CD4-positive, alpha-beta T cell treated with Interleukin-4 for 1 hour (primary cell): Measurements from ENCODE around the gene RTN1.

ENCODE experiments used
- DNase-seq, 2 donors: peaks; one replicate each; pipeline ENCODE4 v3.0.0-alpha.2; 2020 to 2022

The RTN1 gene

DNA sequence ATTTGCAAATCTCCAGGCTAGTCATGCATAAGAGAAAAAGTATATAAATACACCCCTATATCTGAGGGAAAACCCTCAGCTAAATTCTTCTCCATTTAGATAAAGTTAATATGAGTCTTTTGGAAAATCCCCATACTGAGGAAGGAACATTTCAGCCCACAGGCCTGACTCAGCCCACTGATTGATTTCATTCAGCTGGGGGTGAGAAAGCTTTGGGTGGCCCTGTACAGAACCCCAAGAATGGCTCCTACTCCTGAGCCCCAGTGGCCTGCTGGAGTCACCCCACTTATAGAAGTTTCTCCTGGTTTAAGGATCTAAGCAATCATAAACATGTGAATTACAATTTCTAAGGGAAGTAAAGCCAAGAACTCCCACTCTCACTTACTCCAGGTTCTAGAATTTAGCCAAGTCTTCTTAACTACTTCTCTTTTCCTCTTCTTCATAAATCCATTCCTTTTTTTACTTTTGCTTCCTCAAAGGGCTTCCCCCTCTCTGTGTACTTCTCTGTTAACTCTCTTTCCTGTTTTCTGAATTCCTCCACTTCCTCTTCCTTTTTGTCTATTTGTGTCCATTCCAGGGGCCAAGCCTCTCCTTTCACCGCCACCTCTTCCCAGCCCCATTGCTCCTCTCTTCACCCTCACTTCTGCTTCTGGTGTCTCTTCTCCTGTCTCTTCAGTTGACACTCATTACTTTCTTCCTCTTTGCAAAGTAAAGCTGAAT is 21.0 kb downstream of the RTN1 start:
- peak in 1 of 2 donors; percentile 23 for DNase-seq

DNA sequence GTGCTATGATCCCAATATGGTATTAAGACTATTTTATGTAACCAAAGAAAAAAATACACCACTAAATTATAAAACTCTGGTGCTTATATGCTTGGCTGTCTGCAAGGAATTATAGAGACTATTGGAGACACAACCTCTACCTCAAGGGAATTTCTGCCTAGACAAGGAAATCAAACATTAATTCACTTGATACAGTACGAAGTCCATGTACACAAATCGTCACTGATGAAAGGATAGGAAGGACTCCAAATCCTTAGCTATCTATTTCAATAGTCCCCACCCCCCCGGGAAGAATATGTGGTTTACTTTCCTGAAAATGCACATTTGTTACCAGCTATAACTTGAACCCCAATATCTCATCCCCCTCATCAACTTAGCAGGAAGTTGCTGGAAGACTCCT is 21.9 kb downstream of the RTN1 start:
- no peak for DNase-seq

DNA sequence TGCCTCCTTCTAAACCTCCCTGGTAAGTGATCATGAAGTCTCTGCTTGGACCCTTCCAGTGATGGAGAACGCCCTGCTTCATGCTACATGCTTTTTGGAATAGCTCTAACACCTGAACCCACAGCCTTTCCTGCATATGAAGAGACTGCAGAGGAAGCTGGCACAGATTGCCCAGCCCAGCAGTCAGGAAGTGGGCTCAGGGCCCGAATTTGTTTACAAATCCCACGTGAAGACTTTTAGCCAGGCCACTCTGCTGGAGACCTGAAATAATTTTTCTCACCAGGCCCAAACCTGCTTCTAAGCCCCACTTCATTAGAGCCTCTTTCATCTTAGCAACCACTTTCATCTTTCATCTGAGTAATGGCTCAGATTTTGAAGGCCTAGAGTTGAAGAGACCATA is 22.9 kb downstream of the RTN1 start:
- no peak for DNase-seq

DNA sequence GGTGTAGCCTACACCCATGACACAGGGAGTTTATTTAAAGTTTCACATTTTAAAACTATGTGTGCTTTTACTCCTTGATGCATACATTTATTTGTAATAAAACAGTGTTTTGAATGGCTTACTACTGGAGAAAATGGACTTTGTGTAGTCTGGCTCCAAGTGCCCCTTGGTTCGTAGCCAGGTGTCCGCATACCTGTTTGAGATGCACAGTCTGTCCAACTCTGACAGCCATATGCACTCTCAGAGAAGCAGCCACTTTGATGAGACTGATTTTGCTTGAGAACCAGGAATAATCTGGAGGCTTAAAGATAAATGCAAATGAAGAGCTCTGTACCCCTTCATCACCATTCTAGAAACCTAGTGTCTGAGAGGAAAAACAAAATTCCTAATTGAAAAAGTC is 24.0 kb downstream of the RTN1 start:
- DNase-seq: no peak

DNA sequence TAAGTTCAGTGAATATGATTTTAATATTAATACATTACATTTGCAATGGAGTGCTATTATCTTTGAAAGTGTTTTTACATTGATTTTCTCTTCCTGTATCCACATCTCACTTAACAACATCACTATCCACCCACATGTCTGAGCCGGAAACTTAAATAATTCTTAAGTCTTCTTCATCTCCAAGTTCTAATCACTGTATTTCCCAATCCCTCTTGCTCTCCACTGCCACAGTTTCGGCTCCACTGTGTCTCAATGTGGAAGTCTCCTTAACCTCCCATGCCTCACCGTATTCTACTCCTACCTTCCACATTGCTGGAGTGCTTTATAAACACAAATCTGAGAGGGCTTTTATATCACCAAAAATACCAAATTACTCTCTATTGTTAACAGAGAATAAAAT is 25.3 kb downstream of the RTN1 start:
- no peak for DNase-seq

DNA sequence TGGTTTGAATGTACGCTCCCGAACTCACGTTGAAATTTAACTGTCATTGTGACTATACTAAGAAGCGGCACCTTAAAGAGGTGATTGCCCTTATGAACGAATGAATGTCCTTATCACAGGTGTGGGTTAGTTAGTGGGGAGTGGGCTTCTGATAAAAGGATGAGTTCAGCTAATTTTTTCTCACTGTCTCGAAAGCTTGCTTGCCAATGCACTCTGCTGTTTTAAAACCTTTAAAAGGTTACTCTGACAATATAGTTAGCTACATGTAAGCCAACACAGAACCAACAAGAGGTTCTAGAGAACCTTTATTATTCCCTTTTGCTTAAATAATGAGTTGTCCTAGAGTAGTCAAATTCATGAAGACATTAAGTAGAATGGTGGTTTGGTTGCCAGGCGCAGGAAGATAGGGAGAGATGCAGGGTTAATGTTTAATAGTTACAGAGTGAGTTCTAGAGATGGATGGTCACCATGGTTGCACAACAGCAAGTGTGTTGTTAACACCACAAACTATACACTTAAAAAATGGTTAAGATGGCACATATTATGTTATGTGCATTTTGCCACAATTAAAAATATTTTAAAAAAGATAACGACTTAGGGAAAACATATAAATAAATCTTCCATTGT is 26.3 kb downstream of the RTN1 start:
- no peak for DNase-seq

DNA sequence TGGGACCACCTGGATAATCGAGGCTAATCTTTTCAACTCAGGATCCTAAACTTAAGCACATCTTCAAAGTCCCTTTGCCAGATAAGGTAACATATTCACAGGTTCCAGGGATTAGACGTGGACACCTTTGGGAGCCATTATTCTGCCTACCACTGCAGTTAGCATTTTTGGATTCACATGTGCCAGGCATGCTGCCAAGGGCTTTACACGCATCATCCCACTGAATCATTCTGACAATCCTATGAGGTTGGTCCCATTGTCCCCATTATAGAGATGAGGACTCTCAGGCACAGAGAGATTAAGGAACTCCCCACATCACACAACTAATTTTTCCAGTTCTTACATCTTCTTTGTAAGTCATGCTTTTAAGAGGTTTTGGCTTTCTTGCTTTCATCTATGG is 34.5 kb downstream of the RTN1 start:
- DNase-seq: no peak

DNA sequence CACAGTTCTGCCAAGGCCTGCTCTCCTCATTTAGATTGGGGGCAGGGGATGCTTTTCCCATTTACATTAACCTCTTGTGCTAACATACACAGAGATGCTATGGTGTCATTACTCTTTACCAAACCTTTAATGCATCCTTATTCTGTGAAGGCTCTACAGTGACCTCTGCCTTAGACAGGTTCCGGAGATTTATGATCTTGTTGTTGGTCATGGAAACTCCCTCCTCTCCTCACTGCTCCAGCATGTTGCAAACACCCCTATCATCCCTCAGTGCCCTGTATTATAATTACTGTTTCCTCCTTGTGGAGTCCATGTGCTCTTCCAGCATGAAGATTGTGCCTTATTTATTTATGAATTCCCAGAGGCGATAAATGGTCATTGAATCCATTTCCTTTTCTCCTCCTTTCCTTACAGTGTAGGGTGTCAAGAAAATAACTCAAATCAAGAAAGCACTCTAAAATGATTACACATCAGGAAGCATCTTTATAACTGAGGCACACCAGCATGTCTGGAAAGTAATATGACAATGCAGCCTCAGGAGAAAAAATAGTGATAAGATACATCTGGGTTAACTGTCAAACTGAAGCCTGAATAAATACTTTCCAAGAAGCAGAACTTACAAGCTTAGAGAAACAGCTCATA is 37.8 kb downstream of the RTN1 start:
- DNase-seq: no peak

DNA sequence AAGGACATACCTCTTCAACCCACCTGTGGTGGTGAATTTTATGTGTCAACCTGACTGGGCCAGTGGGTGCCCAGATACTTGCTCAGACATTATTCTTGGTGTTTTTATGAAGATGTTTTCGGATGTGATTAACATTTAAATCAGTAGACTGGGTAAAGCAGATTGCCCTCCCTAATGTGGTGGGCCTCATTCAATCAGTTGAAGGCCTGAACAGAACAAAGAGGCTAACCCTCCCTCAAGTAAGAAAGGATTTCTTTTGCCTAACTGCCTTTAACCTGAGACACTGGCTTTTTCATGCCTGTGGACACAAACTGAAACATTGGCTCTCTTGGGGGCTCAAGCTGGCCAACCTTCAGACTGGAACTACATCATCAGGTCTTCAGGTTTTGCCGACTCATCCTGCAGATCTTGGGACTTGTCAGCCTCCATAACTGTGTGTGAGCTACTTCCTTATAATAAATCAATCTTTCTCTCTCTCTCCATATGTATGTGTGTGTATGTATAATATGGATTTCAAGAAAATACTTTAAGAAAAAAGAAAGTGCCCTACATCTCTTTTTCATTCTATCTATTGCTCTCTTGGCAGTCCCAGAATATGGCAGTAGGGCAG is 39.4 kb downstream of the RTN1 start:
- DNase-seq: no peak

DNA sequence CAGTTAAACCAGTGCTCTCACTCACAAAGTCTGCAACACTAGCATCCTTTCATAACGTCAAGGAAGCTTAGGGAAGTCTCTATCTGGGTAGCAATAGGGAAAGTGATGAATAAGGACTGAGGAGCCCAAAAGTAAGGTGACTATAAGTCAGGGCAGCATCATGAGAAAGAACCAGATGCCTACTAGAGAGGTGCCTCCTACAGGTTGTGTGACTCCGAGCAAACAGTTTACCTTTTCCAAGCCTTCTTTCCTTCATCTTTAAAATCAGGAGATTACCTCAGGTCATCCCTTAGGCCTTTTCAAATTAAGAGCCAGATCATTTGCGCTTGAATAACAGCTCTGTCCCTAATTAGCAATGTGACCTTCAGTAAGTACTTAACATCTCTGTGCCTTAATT is 40.2 kb downstream of the RTN1 start:
- DNase-seq: no peak

DNA sequence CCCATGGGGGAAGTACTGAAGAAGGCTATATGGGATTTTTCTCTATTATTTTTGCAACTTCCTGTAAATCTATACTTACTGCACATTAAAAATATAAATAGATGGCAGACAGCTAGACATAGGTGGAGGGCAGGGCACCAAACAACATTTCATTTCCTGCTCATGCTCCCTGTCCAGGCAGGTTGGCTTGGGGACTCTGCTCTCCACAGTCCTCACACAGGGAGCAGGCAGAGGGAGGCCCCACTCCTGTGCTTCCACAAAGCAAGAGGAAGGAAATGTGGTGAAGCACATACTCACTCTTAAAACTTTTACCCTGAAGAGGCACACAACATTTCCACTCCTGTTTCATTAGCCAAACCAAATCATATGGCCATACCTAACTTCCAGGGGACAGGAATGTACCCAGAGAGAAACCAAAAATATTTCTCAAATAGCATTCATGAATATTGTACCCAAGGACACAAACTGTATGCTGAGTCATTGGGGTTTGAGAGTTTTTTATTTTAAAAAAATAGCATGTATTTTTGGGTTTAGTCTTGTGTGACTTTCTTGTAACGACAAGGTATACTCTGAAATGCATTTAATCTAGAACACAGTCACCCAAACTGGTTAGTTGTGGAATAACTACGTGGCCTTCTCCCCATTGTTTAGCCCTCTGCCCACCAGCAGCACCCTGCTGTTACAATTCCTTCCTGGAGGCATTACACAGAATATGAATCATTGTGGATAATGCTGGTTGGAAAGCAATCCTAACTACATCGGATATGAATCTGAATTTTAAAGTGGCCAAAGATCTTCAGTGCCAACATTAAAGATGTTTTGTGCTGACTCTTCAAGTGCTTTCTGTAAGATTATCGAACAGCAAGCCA is 40.9 kb downstream of the RTN1 start:
- no peak for DNase-seq

DNA sequence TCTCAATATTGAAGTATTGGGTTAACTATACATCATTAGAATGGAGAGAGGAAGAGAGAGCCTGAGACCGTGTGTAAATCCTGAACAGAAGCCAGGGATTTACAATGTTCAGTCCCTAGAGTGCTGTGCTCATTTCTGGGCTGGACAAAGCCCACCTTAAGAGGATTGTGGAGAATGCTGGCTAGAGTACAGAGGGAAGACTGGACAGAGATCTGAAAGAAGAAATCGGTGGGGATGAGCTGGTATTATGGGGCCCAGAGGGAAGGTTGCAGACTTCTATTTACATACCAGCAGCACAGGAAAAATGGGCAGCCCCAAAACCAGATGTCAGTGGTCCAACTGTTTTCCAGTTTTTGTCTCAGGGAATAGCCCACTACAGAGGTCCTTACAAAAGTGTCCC is 42.3 kb downstream of the RTN1 start:
- DNase-seq: no peak

DNA sequence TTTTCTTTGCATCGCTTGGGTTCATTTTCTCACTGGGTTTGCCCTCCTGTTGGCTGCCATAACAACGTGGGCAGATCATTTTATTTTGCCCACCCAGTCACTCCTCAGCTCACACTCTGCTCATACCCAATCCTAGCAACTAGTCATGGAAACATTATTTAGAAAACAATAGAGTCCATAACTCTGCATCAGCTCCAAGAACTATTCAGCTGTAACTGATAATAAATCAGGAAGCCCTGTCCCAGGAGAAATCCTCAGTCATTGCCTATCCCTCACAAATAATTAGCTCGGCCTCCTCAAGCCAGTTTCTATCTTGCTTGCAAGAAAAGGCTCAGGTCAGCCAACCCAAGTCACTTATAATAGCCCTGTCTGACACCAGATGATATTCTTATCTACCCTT is 43.2 kb downstream of the RTN1 start:
- no peak for DNase-seq

DNA sequence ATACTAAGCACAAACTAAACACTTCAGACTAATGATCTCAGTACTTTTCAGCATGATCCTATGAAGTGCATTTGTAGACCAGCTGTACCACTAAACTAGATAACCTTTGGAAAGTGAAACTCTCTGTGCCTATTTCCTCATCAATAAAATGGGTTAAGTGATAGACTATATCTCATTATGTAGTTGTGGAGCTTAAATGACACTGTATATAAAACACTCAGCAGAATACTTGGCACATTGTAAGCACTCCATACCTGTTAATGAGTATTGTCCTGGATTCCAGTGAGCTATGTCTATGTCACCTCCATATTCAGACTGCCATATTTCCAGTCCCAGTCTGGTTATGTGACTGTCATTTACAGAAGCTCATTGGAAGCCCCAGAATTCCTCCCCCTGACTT is 44.4 kb downstream of the RTN1 start:
- no peak for DNase-seq

DNA sequence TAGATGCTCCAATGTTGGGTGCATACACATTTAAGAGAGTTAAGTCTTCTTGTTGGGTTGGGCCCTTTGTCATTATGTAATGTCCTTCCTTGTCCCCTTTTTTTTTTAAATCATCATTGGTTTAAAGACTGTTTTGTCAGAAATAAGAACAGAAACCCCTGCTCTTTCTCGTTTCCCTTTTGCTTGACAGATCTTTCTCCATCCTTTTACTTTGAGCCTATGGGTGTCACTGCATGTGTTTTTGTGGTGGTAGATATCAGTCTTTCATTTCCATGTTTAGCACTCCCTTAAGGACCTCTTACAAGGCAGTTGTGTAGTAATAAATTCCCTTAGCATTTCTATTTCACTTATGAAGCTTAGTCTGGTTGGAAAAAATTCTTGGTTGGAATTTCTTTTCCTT is 47.4 kb downstream of the RTN1 start:
- no peak for DNase-seq

DNA sequence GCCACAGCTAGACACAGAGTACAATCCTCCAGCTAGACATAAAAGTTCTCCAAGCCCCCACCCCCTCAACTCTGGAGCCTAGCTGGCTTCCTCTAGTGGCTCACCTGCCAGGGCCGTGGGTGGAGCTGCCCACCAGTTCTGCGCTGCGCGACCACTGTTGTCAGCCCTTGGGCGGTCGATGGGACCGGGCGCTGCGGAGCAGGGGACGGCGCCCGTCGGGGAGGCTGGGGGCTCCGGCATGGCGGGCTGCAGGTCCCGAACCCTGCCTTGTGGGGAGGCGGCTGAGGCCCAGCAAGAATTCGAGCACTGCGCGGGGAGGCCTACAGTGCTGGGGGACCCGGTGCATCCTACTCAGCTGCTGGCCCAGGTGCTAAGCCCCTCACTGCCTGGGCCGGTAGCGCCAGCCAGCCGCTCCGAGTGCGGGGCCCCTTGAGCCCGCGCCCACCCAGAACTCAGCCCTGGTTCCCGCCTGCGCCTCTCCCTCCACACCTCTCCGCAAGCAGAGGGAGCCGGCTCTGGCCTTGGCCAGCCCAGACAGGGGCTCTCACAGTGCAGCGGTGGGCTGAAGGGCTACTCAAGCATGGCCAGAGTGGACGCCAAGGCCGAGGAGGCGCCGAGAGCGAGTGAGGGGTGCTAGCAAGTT is 51.0 kb downstream of the RTN1 start:
- no peak for DNase-seq

DNA sequence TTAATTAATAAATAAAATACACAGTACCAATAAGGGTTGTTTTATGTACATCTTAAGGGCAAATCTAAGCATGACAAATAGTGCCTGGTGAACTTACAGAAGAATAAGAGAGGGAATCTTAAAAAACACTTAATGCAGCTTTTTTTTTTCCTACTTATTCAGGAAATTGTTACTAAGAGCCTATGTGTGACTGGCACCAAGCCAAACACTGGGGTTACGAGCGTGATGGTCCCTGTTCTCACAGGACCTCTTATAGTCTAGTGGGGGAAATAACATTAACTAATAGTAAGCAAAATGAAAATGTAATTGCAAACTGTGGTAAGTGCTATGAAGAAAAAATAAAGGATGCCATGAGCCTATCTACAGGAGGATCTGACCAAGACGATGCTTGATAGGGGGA is 53.6 kb downstream of the RTN1 start:
- no peak for DNase-seq

DNA sequence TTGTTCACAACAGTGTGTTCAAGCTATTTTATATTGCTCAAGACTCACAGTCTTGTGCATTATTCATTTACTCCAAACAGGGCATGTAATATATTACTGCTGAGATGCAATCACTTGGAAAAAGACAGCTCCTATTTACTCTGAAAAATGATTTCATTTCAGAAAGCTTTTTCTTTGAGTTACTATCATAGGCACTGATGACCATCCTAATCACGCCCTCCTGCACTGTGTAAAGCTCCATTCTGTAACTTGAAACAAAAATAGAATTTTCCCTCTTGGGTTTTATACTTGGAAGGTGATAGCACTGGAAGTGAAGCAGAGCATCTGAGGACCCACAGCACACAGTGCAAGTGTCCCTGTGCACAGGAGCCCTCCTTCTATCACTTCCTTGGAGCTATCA is 55.6 kb downstream of the RTN1 start:
- no peak for DNase-seq

DNA sequence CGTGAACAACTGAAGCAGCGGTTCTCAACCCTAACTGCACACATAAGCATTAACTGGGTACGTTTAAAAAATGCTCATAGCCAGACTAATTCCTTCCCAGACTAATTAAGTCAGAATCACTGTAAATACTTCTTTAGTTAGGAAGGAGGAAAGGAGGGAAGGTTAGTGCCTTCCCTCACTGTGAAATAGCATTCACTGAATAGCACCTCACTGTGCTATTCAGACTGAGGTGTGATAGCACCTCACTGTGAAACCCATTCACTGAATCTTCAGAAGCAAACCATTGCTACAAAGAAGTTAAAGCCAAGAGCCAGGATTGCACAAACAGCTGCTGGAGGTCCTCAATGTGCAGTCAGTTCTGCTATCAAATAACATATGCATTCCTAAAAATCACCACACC is 58.8 kb downstream of the RTN1 start:
- no peak for DNase-seq

DNA sequence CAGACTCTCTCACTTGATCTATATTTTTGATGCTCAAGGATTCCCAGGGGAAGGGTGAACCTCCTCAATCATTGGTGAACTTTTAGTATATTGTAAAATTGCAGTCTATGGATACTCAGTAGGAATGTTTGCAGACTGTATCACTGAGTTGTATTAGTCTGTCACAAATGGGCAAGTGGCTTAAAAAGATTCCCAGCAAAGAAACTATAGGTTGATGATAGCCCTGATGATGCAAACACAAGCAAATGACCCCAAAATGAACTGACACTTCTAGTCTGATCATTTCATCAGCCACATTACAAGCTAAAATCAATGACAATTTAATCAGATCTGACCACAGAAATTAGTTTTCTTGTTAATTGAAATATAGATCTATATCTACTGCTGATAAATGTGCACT is 59.5 kb downstream of the RTN1 start:
- DNase-seq: no peak

DNA sequence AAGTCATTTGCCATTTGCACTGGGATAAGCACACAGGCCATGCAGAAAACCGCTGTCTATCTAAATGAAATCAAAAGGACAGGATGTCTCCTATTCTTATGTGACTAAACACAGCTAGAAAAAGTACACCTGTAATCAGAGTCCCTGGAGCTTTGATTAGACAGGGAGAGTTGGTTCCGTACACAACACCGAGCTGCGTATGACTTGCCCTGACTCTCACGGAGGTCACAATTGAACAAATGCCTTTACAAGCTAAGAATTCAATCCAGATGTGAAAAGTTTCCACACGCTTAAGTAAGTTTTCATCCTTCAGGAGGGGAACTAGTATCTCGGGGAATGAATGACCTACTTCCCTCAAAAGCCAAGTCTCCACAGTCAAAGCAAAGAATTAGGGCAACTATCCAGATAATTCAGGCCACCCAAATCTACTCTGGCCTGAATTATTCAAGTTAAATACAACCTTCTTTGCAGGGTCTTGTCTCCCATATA is 67.5 kb downstream of the RTN1 start:
- no peak for DNase-seq

DNA sequence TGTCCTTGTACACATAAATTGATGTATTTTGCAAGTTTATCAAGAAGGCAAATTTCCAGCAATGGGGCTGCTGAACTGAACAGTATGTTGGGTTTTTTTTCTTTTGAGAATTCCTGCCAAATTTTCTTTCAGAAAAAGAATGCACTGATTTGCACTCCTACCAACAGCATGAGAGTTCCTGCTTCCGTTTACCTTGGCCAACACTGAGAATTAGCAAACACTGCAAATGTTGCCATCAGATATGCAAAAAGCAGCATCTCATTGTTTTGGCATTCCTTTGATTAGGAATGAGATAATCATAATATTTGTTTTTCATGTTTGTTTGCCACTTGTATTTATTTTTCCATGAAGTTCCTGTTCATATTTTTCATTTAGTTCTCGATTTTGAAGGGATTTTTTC is 82.4 kb downstream of the RTN1 start:
- DNase-seq: no peak
